Endothelial cell of umbilical vein (primary cell): ENCODE results near the gene ITGA11. TPM values are rescaled to one million over a fixed set of nuclear protein-coding genes. Genes with fewer than 3 reads are reported as not detected.

Experiments
- BruUV-seq: library from RNA; stranded (reverse); fragments of 400-500 nt; replicated peaks from 2 replicates; lab custom pipeline; 2021; lab: Mats Ljungman, UMichigan
- CTCF ChIA-PET: fragments of 300-600, 350-600 bp; sonication (Branson Sonifier 250); formaldehyde crosslinking; loops from one replicate; lab custom pipeline; 2021; ENCODE audit warnings: antibody characterized with exemption, inconsistent platforms; lab: Charles Lee
- POLR2A ChIA-PET: fragments of 300-600, 350-600 bp; sonication (Branson Sonifier 250); formaldehyde crosslinking; loops from one replicate; lab custom pipeline; 2021; ENCODE audit warnings: antibody characterized with exemption, inconsistent platforms; lab: Charles Lee
- DNase-seq: peaks from one replicate; pipeline ENCODE4 v3.0.0-alpha.2; 2011; ENCODE audit warnings: low read depth, low spot score
- FAIRE-seq: peaks from 2 replicates; lab custom pipeline; 2011; peaks lifted over from hg19 to GRCh38; lab: Jason Lieb, UNC
- H2AFZ ChIP-seq: 2 replicates; pipeline ENCODE4 v1.6.0; 2012; ENCODE audit warnings: low read depth, low read length, control low read depth, inconsistent platforms
- H3K27ac ChIP-seq: 2 replicates; pipeline ENCODE4 v1.5.1; 2011; ENCODE audit warnings: low read depth, mild to moderate bottlenecking, control low read depth, low read length, moderate library complexity; ENCODE audit not compliant: insufficient read depth
- H3K27me3 ChIP-seq, 2 experiments: 2 replicates each; pipeline versions ENCODE4 v1.6.0 to v1.6.1; 2011; ENCODE audit warnings: low read length in 2 of 2, mixed read lengths in 1 of 2; ENCODE audit not compliant: control insufficient read depth in 2 of 2, insufficient read depth in 2 of 2
- H3K36me3 ChIP-seq, 2 experiments: 2 replicates in 1 of 2; 3 replicates in 1 of 2; pipeline ENCODE4 v1.5.1; 2011; ENCODE audit warnings: low read length in 2 of 2, mild to moderate bottlenecking in 1 of 2, moderate library complexity in 1 of 2; ENCODE audit not compliant: control insufficient read depth in 2 of 2, insufficient read depth in 2 of 2; ENCODE audit errors: extremely low read depth in 1 of 2
- H3K4me1 ChIP-seq: 3 replicates; pipeline ENCODE4 v1.5.1; 2011; ENCODE audit warnings: mild to moderate bottlenecking, low read length; ENCODE audit not compliant: control insufficient read depth, insufficient read depth; ENCODE audit errors: extremely low read depth
- H3K4me2 ChIP-seq: 2 replicates; pipeline ENCODE4 v1.6.1; 2011; ENCODE audit warnings: low read length, control low read depth, mixed read lengths; ENCODE audit not compliant: insufficient read depth
- H3K4me3 ChIP-seq, 3 experiments: fragments of 200-600 bp in 1 of 3; sonication (generic), shearing (Covaris generic) in 1 of 3; replicated peaks in 1 of 3; 2 replicates each; pipeline ENCODE4 v1.5.1; 2011 to 2016; ENCODE audit warnings: control low read depth in 3 of 3, low read length in 3 of 3, mild to moderate bottlenecking in 2 of 3, inconsistent platforms in 1 of 3, low read depth in 1 of 3, moderate library complexity in 1 of 3; ENCODE audit not compliant: insufficient read depth in 1 of 3
- H3K79me2 ChIP-seq: 2 replicates; pipeline ENCODE4 v1.6.0; 2012; ENCODE audit warnings: low read length, inconsistent platforms; ENCODE audit not compliant: control insufficient read depth, insufficient read depth
- H3K9ac ChIP-seq: replicated peaks from 2 replicates; pipeline ENCODE3; 2011; ENCODE audit warnings: low read length, control low read depth; ENCODE audit not compliant: insufficient read depth; ENCODE audit errors: extremely low read depth
- H3K9me1 ChIP-seq: replicated peaks from 3 replicates; pipeline ENCODE4 v1.6.0; 2011; ENCODE audit warnings: mild to moderate bottlenecking, low read length; ENCODE audit not compliant: control insufficient read depth, insufficient read depth; ENCODE audit errors: extremely low read depth
- H3K9me3 ChIP-seq: replicated peaks from 2 replicates; pipeline ENCODE4 v1.5.1; 2012; ENCODE audit warnings: low read length, inconsistent platforms; ENCODE audit not compliant: control insufficient read depth, insufficient read depth
- H4K20me1 ChIP-seq: replicated peaks from 2 replicates; pipeline ENCODE3; 2011; ENCODE audit warnings: mild to moderate bottlenecking, low read length; ENCODE audit not compliant: control insufficient read depth, insufficient read depth; ENCODE audit errors: extremely low read depth
- EZH2 ChIP-seq: IDR thresholded peaks from 2 replicates; pipeline ENCODE4 v1.6.1; 2012; ENCODE audit warnings: borderline replicate concordance, low read depth, mild to moderate bottlenecking, moderate library complexity, low read length, inconsistent platforms; ENCODE audit not compliant: severe bottlenecking
- FOS ChIP-seq: IDR thresholded peaks from 2 replicates; pipeline ENCODE4 v1.6.1; 2011; ENCODE audit warnings: mild to moderate bottlenecking, low read length, moderate library complexity, borderline replicate concordance; ENCODE audit not compliant: insufficient read depth
- GATA2 ChIP-seq: IDR thresholded peaks from 2 replicates; pipeline ENCODE4 v1.7.0; 2011; ENCODE audit warnings: low read depth, mild to moderate bottlenecking, moderate library complexity, mixed read lengths, low read length; ENCODE audit not compliant: insufficient read length, insufficient read depth
- JUN ChIP-seq: IDR thresholded peaks from 2 replicates; pipeline ENCODE4 v1.6.1; 2011; ENCODE audit warnings: borderline replicate concordance, low read depth; ENCODE audit not compliant: insufficient read length, insufficient read depth
- MYC ChIP-seq: IDR thresholded peaks from one replicate; pipeline ENCODE4 v1.6.1; 2011; ENCODE audit warnings: mild to moderate bottlenecking, low read depth, low read length
- POLR2A ChIP-seq: IDR thresholded peaks from 2 replicates; pipeline ENCODE4 v1.6.1; 2012; ENCODE audit warnings: low read depth, mild to moderate bottlenecking, control low read depth, low read length
- POLR2AphosphoS5 ChIP-seq: IDR thresholded peaks from 2 replicates; pipeline ENCODE4 v1.6.1; 2012; ENCODE audit warnings: low read depth, mild to moderate bottlenecking, control low read depth, low read length, moderate library complexity; ENCODE audit not compliant: insufficient read depth
- dilution Hi-C: fragments of 300-500 bp; cut with MboI; formaldehyde crosslinking; loops from one replicate; pipeline ENCODE4 v1.15.0; 2019; ENCODE audit warnings: low sequenced_read_pairs; ENCODE audit not compliant: extremely low pct_ligation_motif_present
- intact Hi-C: fragments of 100-400 bp; cut with micrococcal nuclease; formaldehyde crosslinking; loops from one replicate; pipeline ENCODE4 v1.10.0; 2022
- polyA plus RNA-seq, 4 experiments: library from polyadenylated mRNA; depleted of rRNA in 3 of 4; stranded (reverse) in 3 of 4; unstranded in 1 of 4; fragments of >200 nt; gene quantifications; 2 replicates each; pipeline versions ENCODE4 v1.2.1 to v1.2.3, GENCODE V29; 2011 to 2012; ENCODE audit warnings: missing spikeins in 1 of 4
- total RNA-seq: library from RNA; stranded (reverse); gene quantifications from 2 replicates; pipeline ENCODE4 v1.2.3, GENCODE V29; 2021
- TF ChIP-seq, protein P1 (sequence below): IDR thresholded peaks from 2 replicates; pipeline ENCODE4 v1.6.1; 2011; ENCODE audit not compliant: insufficient read depth, insufficient read length
- TF ChIP-seq, protein P2 (sequence below), 2 donors: IDR thresholded peaks; 1 replicate in 1 of 2; 2 replicates in 1 of 2; pipeline ENCODE4 v1.5.1; 2011; ENCODE audit warnings: low read length in 2 of 2, mild to moderate bottlenecking in 2 of 2, moderate library complexity in 2 of 2, control low read depth in 1 of 2, inconsistent platforms in 1 of 2, low read depth in 1 of 2; ENCODE audit not compliant: insufficient read depth in 1 of 2; ENCODE audit errors: extremely low read depth in 1 of 2

ITGA11 gene
- total and polyA plus RNA-seq, 2 donors (not counting 3 experiments of a cell fraction or from before 2014, with no cell fraction given), result 0.18 to 1.0 TPM

DNA sequence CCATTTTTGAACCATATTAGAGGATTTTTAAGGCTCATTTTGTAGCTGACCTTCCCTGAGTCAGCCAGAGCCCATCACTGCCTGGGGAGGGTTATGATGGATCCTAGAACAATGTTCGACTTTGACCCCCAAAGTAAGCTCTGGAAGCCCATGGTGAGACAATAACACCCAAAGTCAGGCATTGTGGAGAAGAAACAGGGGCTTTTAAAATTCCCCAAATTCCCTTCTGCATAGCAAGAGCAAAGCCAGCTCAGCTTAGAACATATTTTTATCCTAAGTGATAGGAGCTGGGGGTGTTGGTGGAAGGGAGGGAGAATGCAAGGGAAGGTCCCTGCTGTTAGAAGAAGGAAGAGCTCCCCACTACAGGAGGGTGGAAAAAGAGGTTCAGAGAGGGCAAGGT lies 4.0 kb downstream of the ITGA11 start:
- Histone ChIP-seq H3K36me3 (no peaks in the 10 kb centered on the region), H3K4me2 (no peak overlapping the region), H2AFZ (no peak overlapping the region), H3K9ac (no peak overlapping the region), H3K9me3 (no peaks in the 10 kb centered on the region), H4K20me1 (no peaks in the 10 kb centered on the region), H3K4me3 (no peak overlapping the region), H3K27ac (no peak overlapping the region), H3K27me3 (peaks cover 45 to 49% of the 10 kb centered on the region in 2 experiments), H3K4me1 (peaks cover 13% of the 10 kb centered on the region), H3K9me1 (no peaks in the 10 kb centered on the region), H3K79me2 (no peaks in the 10 kb centered on the region)
- POLR2A ChIA-PET, result no interaction called here
- no peak for DNase-seq
- no peak for FAIRE-seq
- TF ChIP-seq POLR2AphosphoS5, result no peak
- TF ChIP-seq POLR2A, result no peak
- TF ChIP-seq GATA2, result no peak
- TF ChIP-seq EZH2, result no peak
- TF ChIP-seq, protein P1, sequence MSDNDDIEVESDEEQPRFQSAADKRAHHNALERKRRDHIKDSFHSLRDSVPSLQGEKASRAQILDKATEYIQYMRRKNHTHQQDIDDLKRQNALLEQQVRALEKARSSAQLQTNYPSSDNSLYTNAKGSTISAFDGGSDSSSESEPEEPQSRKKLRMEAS, result no peak
- TF ChIP-seq, protein P2, sequence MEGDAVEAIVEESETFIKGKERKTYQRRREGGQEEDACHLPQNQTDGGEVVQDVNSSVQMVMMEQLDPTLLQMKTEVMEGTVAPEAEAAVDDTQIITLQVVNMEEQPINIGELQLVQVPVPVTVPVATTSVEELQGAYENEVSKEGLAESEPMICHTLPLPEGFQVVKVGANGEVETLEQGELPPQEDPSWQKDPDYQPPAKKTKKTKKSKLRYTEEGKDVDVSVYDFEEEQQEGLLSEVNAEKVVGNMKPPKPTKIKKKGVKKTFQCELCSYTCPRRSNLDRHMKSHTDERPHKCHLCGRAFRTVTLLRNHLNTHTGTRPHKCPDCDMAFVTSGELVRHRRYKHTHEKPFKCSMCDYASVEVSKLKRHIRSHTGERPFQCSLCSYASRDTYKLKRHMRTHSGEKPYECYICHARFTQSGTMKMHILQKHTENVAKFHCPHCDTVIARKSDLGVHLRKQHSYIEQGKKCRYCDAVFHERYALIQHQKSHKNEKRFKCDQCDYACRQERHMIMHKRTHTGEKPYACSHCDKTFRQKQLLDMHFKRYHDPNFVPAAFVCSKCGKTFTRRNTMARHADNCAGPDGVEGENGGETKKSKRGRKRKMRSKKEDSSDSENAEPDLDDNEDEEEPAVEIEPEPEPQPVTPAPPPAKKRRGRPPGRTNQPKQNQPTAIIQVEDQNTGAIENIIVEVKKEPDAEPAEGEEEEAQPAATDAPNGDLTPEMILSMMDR (IDR thresholded peaks at IDR 0.05; ENCODE audit: extremely low read depth in 1 of 2, insufficient read depth in 1 of 2, low read depth in 1 of 2, low read length in 2 of 2), result no peak
- TF ChIP-seq MYC, result no peak
- TF ChIP-seq FOS, result no peak
- no peak for TF ChIP-seq JUN
- BruUV-seq, result no TSS peak
- CTCF ChIA-PET, result interaction anchor here (1.3 to 2.6 kb wide), 2 partner anchors 38 to 122 kb away, joined by 3 to 6 read pairs; no protein-coding TSS in a partner anchor
- dilution Hi-C loops (no loop called here), intact Hi-C loops (no loop called here)
